HG02885 (cell line): ENCODE measurements around the gene EPB42.

Source experiments
- ATAC-seq: cut with Tn5 transposase; IDR thresholded peaks from one replicate; pipeline ENCODE4 v1.9.1; 2021; ENCODE audit warnings: mild to moderate bottlenecking; ENCODE audit not compliant: unreplicated experiment, poor library complexity

EPB42 gene

GRCh38 chr15:43220991-43221403, at the start of gene EPB42:
EPB42 (minus strand) TSS chr15:43221018; CDS start chr15:43220825, 193 bp downstream.
- no peak for ATAC-seq

GRCh38 chr15:43270113-43270665, 49.4 kb upstream of the EPB42 start:
- no peak for ATAC-seq

GRCh38 chr15:43268111-43269105, 47.6 kb upstream of the EPB42 start:
- ATAC-seq = no peak

- no peak for ATAC-seq
Observed at GRCh38 chr15:43267439-43267838, 46.6 kb upstream of the EPB42 start.

- no peak for ATAC-seq
Observed at GRCh38 chr15:43266834-43267233, 46.0 kb upstream of the EPB42 start, which contains the start of gene TGM5. TGM5 (minus strand) TSS chr15:43266928; CDS start chr15:43266849, 79 bp downstream.

- ATAC-seq = no peak
Observed at GRCh38 chr15:43266386-43266785, 45.6 kb upstream of the EPB42 start.

GRCh38 chr15:43260011-43260615, 39.3 kb upstream of the EPB42 start:
- no peak for ATAC-seq

GRCh38 chr15:43258781-43259180, 38.0 kb upstream of the EPB42 start:
- ATAC-seq = no peak

GRCh38 chr15:43256341-43256740, 35.5 kb upstream of the EPB42 start:
- ATAC-seq = no peak

- no peak for ATAC-seq
Observed at GRCh38 chr15:43255376-43255775, 34.6 kb upstream of the EPB42 start.

- peak; percentile 63 for ATAC-seq
Observed at GRCh38 chr15:43253431-43254403, 32.9 kb upstream of the EPB42 start.

GRCh38 chr15:43251871-43252250, 31.0 kb upstream of the EPB42 start:
- ATAC-seq = no peak

GRCh38 chr15:43251185-43251870, 30.5 kb upstream of the EPB42 start:
- ATAC-seq = no peak

- no peak for ATAC-seq
Observed at GRCh38 chr15:43250785-43251184, 30.0 kb upstream of the EPB42 start.

- peak; percentile 54 for ATAC-seq
Observed at GRCh38 chr15:43249699-43250203, 28.9 kb upstream of the EPB42 start.

GRCh38 chr15:43249236-43249635, 28.4 kb upstream of the EPB42 start:
- ATAC-seq = no peak

GRCh38 chr15:43246261-43246774, 25.5 kb upstream of the EPB42 start:
- no peak for ATAC-seq

GRCh38 chr15:43244092-43244491, 23.3 kb upstream of the EPB42 start:
- ATAC-seq = no peak
